NCI-H446 (cell line): ENCODE data around the gene CYB561D2.
"Not testable (repeated sequence)": the region's sequence is repeated elsewhere in the genome, so short reads cannot be mapped to it uniquely, and the experiment has no call there.

Source experiments
- DNase-seq, 2 experiments: peaks; one replicate each; lab custom pipeline; 2025; lab: John Stamatoyannopoulos, UW

The CYB561D2 gene

GRCh38 chr3:50350527-50351322 is at the start of gene CYB561D2, which contains the start of gene NPRL2:
CYB561D2 (plus strand) TSS chr3:50350862; CDS start chr3:50351434, 572 bp downstream.
NPRL2 (minus strand) TSS chr3:50350775; CDS start chr3:50350652, 123 bp downstream.
- DNase-seq, result peak; percentile 73 to 91

GRCh38 chr3:50302095-50303012 is 48.3 kb upstream of the CYB561D2 start:
- no peak for DNase-seq

- no peak for DNase-seq
These were observed 47.4 kb upstream of the CYB561D2 start, which contains the start of gene HYAL1 for GRCh38 chr3:50303013-50303815. HYAL1 (minus strand) TSS chr3:50303574; CDS start chr3:50302956, 618 bp downstream.

- no peak for DNase-seq
These were observed 46.1 kb upstream of the CYB561D2 start for GRCh38 chr3:50304601-50305000.

- DNase-seq, result not testable (repeated sequence)
These were observed 38.6 kb upstream of the CYB561D2 start for GRCh38 chr3:50312041-50312440.

GRCh38 chr3:50314342-50314741 is 36.3 kb upstream of the CYB561D2 start:
- no peak for DNase-seq

- DNase-seq, result no peak
These were observed 35.8 kb upstream of the CYB561D2 start for GRCh38 chr3:50314816-50315215.

GRCh38 chr3:50316657-50317242 is 33.9 kb upstream of the CYB561D2 start:
- no peak for DNase-seq

GRCh38 chr3:50317300-50317699 is 33.4 kb upstream of the CYB561D2 start:
- no peak for DNase-seq

- no peak for DNase-seq
These were observed 32.5 kb upstream of the CYB561D2 start for GRCh38 chr3:50318163-50318562.

GRCh38 chr3:50318615-50319014 is 32.0 kb upstream of the CYB561D2 start:
- DNase-seq, result no peak

- no peak for DNase-seq
These were observed 31.3 kb upstream of the CYB561D2 start for GRCh38 chr3:50319181-50319893.

- DNase-seq, result no peak
These were observed 30.6 kb upstream of the CYB561D2 start for GRCh38 chr3:50319894-50320625.

- peak in 1 of 2 experiments; percentile 77 for DNase-seq
These were observed 29.8 kb upstream of the CYB561D2 start for GRCh38 chr3:50320853-50321335.

- DNase-seq, result peak; percentile 39 to 80
These were observed 29.1 kb upstream of the CYB561D2 start for GRCh38 chr3:50321336-50322114.

GRCh38 chr3:50322115-50322385 is 28.6 kb upstream of the CYB561D2 start:
- DNase-seq, result no peak

- no peak for DNase-seq
These were observed 28.1 kb upstream of the CYB561D2 start, which contains the start of gene HYAL2 for GRCh38 chr3:50322386-50323091. HYAL2 (minus strand) TSS chr3:50322745; CDS start chr3:50320489, 2,256 bp downstream.

- no peak for DNase-seq
These were observed 27.5 kb upstream of the CYB561D2 start for GRCh38 chr3:50323092-50323600.
